ENCODE data around the gene SYNGAP1.
"Not testable (repeated sequence)": the region's sequence is repeated elsewhere in the genome, so short reads cannot be mapped to it uniquely, and the experiment has no call there.

Gene SYNGAP1

GRCh38 chr6:33419580-33420490, at the start of gene SYNGAP1:
SYNGAP1 (plus strand) TSS chr6:33420065; CDS start chr6:33420265, 200 bp downstream.
- DNase-seq (ENCODE audit: low spot score) = peak; percentile 20

GRCh38 chr6:33371901-33372300, 48.0 kb upstream of the SYNGAP1 start:
- not testable (repeated sequence) for DNase-seq (ENCODE audit: low spot score)

GRCh38 chr6:33372526-33373123, 47.2 kb upstream of the SYNGAP1 start:
- no peak for DNase-seq (ENCODE audit: low spot score)

GRCh38 chr6:33373960-33374910, 45.6 kb upstream of the SYNGAP1 start:
- DNase-seq (ENCODE audit: low spot score) = no peak

GRCh38 chr6:33375143-33375671, 44.7 kb upstream of the SYNGAP1 start:
- no peak for DNase-seq (ENCODE audit: low spot score)

- no peak for DNase-seq (ENCODE audit: low spot score)
These were observed 42.7 kb upstream of the SYNGAP1 start for GRCh38 chr6:33377171-33377570.

- not testable (repeated sequence) for DNase-seq (ENCODE audit: low spot score)
These were observed 40.7 kb upstream of the SYNGAP1 start for GRCh38 chr6:33379184-33379583.

- DNase-seq (ENCODE audit: low spot score) = no peak
These were observed 39.4 kb upstream of the SYNGAP1 start for GRCh38 chr6:33380272-33380981.

GRCh38 chr6:33383427-33384185, 36.3 kb upstream of the SYNGAP1 start:
- DNase-seq (ENCODE audit: low spot score) = no peak

- DNase-seq (ENCODE audit: low spot score) = no peak
These were observed 35.3 kb upstream of the SYNGAP1 start for GRCh38 chr6:33384581-33385020.

GRCh38 chr6:33390173-33390572, 29.7 kb upstream of the SYNGAP1 start:
- DNase-seq (ENCODE audit: low spot score) = no peak

GRCh38 chr6:33390767-33391277, 29.0 kb upstream of the SYNGAP1 start:
- no peak for DNase-seq (ENCODE audit: low spot score)

GRCh38 chr6:33391278-33391921, 28.5 kb upstream of the SYNGAP1 start, which contains the start of gene KIFC1:
KIFC1 (plus strand) TSS chr6:33391823; CDS start chr6:33391986, 163 bp downstream.
- peak; percentile 99 for DNase-seq (ENCODE audit: low spot score)

- DNase-seq (ENCODE audit: low spot score) = no peak
These were observed 27.8 kb upstream of the SYNGAP1 start for GRCh38 chr6:33391922-33392594.

- no peak for DNase-seq (ENCODE audit: low spot score)
These were observed 27.3 kb upstream of the SYNGAP1 start for GRCh38 chr6:33392595-33392948.

GRCh38 chr6:33392979-33393378, 26.9 kb upstream of the SYNGAP1 start:
- DNase-seq (ENCODE audit: low spot score) = no peak

GRCh38 chr6:33397541-33397940, 22.3 kb upstream of the SYNGAP1 start:
- DNase-seq (ENCODE audit: low spot score) = no peak

GRCh38 chr6:33398601-33399000, 21.3 kb upstream of the SYNGAP1 start:
- DNase-seq (ENCODE audit: low spot score) = not testable (repeated sequence)

- not testable (repeated sequence) for DNase-seq (ENCODE audit: low spot score)
These were observed 20.0 kb upstream of the SYNGAP1 start for GRCh38 chr6:33399881-33400280.

Data from CD4-positive, alpha-beta T cell treated with Interleukin-15 for 4 hours (primary cell).